Breast epithelium (tissue), 3 donors: Measurements from ENCODE around the gene ZSWIM3.

Experiments used
- CTCF ChIP-seq, 3 donors: fragments of 450-650 bp; IDR thresholded peaks; one replicate each; pipeline ENCODE4 v1.5.1; 2016 to 2017; ENCODE audit warnings: antibody characterized with exemption in 3 of 3, mild to moderate bottlenecking in 3 of 3, moderate library complexity in 3 of 3
- POLR2AphosphoS5 ChIP-seq, 3 donors: sonication (generic); formaldehyde crosslinking; IDR thresholded peaks; one replicate each; pipeline ENCODE4 v1.6.1; 2017; ENCODE audit warnings: antibody characterized with exemption in 3 of 3

DNA sequence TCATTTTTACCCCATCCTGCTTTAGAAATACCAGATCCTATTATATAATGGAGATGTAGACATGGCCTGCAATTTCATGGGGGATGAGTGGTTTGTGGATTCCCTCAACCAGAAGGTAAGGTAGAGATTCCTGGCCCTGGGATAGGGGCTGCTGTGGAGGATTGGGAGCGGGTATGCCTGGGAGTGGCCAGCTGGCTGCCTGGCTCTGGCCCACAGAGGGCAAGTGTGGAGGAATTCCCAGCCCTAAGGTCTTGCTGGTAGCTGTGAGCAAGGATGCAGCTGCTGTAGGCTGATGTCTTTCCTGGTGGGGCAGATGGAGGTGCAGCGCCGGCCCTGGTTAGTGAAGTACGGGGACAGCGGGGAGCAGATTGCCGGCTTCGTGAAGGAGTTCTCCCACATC, 40.3 kb downstream of the ZSWIM3 start:
- no peak for TF ChIP-seq POLR2AphosphoS5 (IDR thresholded peaks at IDR 0.05)
- TF ChIP-seq CTCF (IDR thresholded peaks at IDR 0.05), result no peak
